GM12878 (cell line): Measurements from ENCODE around the gene GYG2. TPM values are rescaled to one million over a fixed set of nuclear protein-coding genes. Genes with fewer than 3 reads are reported as not detected.
"Not testable (repeated sequence)": the region's sequence is repeated elsewhere in the genome, so short reads cannot be mapped to it uniquely, and the experiment has no call there.

ENCODE experiments used
- ATAC-seq: fragments of 200-7000 bp; cut with Tn5 transposase; 3 replicates; pipeline ENCODE4 v1.9.1; 2020; ENCODE audit warnings: mild to moderate bottlenecking, moderate library complexity
- BruUV-seq: library from RNA; stranded (reverse); fragments of 400-500 nt; replicated peaks from 2 replicates; lab custom pipeline; 2021; lab: Mats Ljungman, UMichigan
- CTCF ChIA-PET: fragments of 300-600 bp; sonication (Branson Sonifier 250); formaldehyde crosslinking; extraction: SDS; loops from one replicate; lab custom pipeline; 2021; ENCODE audit warnings: inconsistent platforms; lab: Yijun Ruan, JAX
- POLR2A ChIA-PET: fragments of 350-600 bp; formaldehyde crosslinking; extraction: SDS; loops from one replicate; lab custom pipeline; 2021; ENCODE audit warnings: inconsistent platforms; lab: Charles Lee
- RAD21 ChIA-PET: fragments of 300-600 bp; sonication (Branson Sonifier 250); formaldehyde crosslinking; loops from one replicate; lab custom pipeline; 2023; ENCODE audit warnings: antibody characterized with exemption; ENCODE audit not compliant: unreplicated experiment; lab: Charles Lee
- SMC1A ChIA-PET: fragments of 300-600 bp; sonication (Branson Sonifier 250); formaldehyde crosslinking; loops from one replicate; lab custom pipeline; 2023; ENCODE audit not compliant: unreplicated experiment, uncharacterized antibody; lab: Charles Lee
- DNase-seq: peaks from one replicate; pipeline ENCODE4 v3.0.0-alpha.2; 2011; ENCODE audit warnings: low read depth, low spot score
- FAIRE-seq: peaks from 3 replicates; lab custom pipeline; 2011; peaks lifted over from hg19 to GRCh38; lab: Jason Lieb, UNC
- H2AFZ ChIP-seq: 2 replicates; pipeline ENCODE4 v1.6.0; 2011; ENCODE audit warnings: low read depth, low read length, control low read depth; ENCODE audit not compliant: control insufficient read depth
- H3K27ac ChIP-seq: 2 replicates; pipeline ENCODE4 v1.5.1; 2011; ENCODE audit warnings: control low read depth; ENCODE audit not compliant: control insufficient read depth, insufficient read depth
- H3K27me3 ChIP-seq, 2 experiments: replicated peaks in 1 of 2; 2 replicates each; pipeline versions ENCODE4 v1.6.0 to v1.6.1; 2011; ENCODE audit warnings: low read length in 1 of 2; ENCODE audit not compliant: control insufficient read depth in 2 of 2, insufficient read depth in 2 of 2
- H3K36me3 ChIP-seq, 2 experiments: 2 replicates each; pipeline ENCODE4 v1.5.1; 2011; ENCODE audit warnings: low read length in 1 of 2; ENCODE audit not compliant: control insufficient read depth in 2 of 2, insufficient read depth in 2 of 2
- H3K4me1 ChIP-seq: 2 replicates; pipeline ENCODE4 v1.6.1; 2011; ENCODE audit warnings: mild to moderate bottlenecking, low read length, moderate library complexity, mixed read lengths; ENCODE audit not compliant: control insufficient read depth, insufficient read depth
- H3K4me2 ChIP-seq: 2 replicates; pipeline ENCODE4 v1.6.0; 2011; ENCODE audit warnings: control low read depth; ENCODE audit not compliant: control insufficient read depth, insufficient read depth
- H3K4me3 ChIP-seq: fragments of 200-600 bp; sonication (generic); 2 replicates; pipeline ENCODE4 v1.5.1; 2016
- H3K79me2 ChIP-seq: 2 replicates; pipeline ENCODE4 v1.6.0; 2011; ENCODE audit warnings: low read length; ENCODE audit not compliant: control insufficient read depth, insufficient read depth
- H3K9ac ChIP-seq: 2 replicates; pipeline ENCODE4 v1.8.0; 2011; ENCODE audit warnings: low read length, control low read depth, mixed read lengths; ENCODE audit not compliant: control insufficient read depth, insufficient read depth
- H3K9me3 ChIP-seq: replicated peaks from 3 replicates; pipeline ENCODE4 v1.5.1; 2011; ENCODE audit warnings: mild to moderate bottlenecking, low read length; ENCODE audit not compliant: control insufficient read depth, insufficient read depth
- H4K20me1 ChIP-seq: 2 replicates; pipeline ENCODE4 v1.6.0; 2011; ENCODE audit not compliant: control insufficient read depth, insufficient read depth
- WGBS: methylation state at CpG from one replicate; pipeline ENCODE4 v1.1.6; 2016; ENCODE audit warnings: low lambda C conversion rate; ENCODE audit not compliant: insufficient replicate concordance, insufficient coverage; ENCODE audit errors: missing lambda C conversion rate; 5-methylcytosine and 5-hydroxymethylcytosine counted together
- in situ Hi-C: fragments of 300-500 bp; cut with MboI; formaldehyde crosslinking; loops from 9 replicates; pipeline ENCODE4 v1.14.3; 2018; ENCODE audit warnings: mixed read lengths
- intact Hi-C: fragments of 100-400 bp; cut with micrococcal nuclease; formaldehyde crosslinking; loops from one replicate; pipeline ENCODE4 v1.14.2; 2022; ENCODE audit not compliant: unreplicated experiment
- polyA plus RNA-seq, 11 experiments: library from polyadenylated mRNA; depleted of rRNA in 4 of 11; unstranded in 6 of 11; stranded (reverse) in 5 of 11; fragments of >200 nt; fragmentation: Nextera tagmentation in 4 of 11; fragmentation: Illumina TruSeq in 1 of 11; extraction: Ambion mirVana in 4 of 11; extraction: Trizol in 1 of 11; gene quantifications; 1 replicate in 1 of 11; 2 replicates in 10 of 11; pipeline versions ENCODE4 v1.2.1 to v1.2.3, GENCODE V29; 2011 to 2016; ENCODE audit warnings: inconsistent platforms in 2 of 11, missing spikeins in 2 of 11, low read depth in 1 of 11
- total RNA-seq, 4 experiments: library from RNA; depleted of rRNA in 3 of 4; stranded (reverse); fragments of >200 nt in 3 of 4; fragmentation: Illumina TruSeq in 1 of 4; extraction: Trizol in 1 of 4; gene quantifications; 2 replicates each; pipeline versions ENCODE4 v1.2.1 to v1.2.3, GENCODE V29; 2013 to 2021

The GYG2 gene
- total and polyA plus RNA-seq, 10 of the 15 experiments (the other 5 are each of a cell fraction or from before 2014, with no cell fraction given), result 0.05 TPM; not detected in 9

DNA sequence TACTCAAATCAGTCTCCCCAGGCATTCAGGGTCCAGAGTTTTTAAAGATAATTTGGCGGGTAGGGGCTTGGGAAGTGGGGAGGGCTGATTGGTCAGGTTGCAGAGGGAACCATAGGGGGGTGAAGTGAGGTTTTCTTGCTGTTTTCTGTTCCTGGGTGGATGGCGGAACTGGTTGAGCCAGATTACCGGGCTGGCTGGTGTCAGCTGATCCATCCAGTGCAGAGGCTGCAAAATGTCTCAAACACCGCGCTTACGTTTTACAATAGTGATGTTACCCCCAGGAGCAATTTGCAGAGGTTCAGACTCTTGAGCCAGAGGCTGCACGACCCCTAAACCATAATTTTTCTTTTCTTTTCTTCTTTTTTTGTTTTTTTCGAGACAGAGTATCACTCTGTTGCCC, 25.2 kb upstream of the GYG2 start:
- SMC1A ChIA-PET, H3K4me1 ChIP-seq, H3K79me2 ChIP-seq, H4K20me1 ChIP-seq, H2AFZ ChIP-seq, FAIRE-seq, POLR2A ChIA-PET, intact Hi-C loops, H3K4me3 ChIP-seq, H3K4me2 ChIP-seq, BruUV-seq, ATAC-seq, DNase-seq, H3K27ac ChIP-seq, H3K9ac ChIP-seq, H3K9me3 ChIP-seq, in situ Hi-C loops, H3K36me3 ChIP-seq, CTCF ChIA-PET, H3K27me3 ChIP-seq, RAD21 ChIA-PET: not testable (repeated sequence)
- WGBS, result 54% methylated on average over 7 of the region's 8 CpGs

DNA sequence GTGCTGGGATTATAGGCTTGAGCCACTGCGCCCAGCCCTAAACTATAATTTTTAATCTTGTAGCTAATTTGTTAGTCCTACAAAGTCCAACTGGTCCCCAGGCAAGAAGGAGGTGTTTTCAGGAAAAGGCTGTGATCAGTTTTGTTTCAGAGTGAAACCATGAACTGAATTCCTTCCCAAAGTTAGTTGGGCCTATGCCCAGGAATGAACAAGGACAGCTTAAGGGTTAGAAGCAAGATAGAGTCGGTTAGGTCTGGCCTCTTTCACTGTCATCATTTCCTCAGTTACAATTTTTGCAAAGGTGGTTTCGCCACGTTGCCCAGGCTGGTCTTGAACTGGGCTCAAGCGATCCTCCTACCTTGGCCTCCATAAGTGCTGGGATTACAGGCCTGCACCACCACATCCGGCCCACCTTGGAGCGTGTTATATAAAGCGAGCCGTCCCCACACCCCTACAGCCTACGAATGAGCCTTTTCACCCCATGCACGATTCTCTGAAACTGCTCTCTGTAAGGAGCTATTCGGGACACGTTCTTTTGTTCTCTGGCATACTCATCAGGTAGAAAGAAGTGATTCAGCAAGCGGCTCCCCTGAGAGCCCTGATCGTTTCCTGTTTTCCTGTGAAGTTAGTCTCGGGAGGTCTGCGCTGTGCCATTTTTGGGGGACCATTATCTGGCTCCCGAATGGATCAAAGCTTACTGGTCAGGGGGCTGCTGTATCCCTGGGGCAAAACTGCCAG, 24.5 kb upstream of the GYG2 start:
- H3K9me3 ChIP-seq, intact Hi-C loops, RAD21 ChIA-PET, FAIRE-seq, ATAC-seq, H3K4me1 ChIP-seq, in situ Hi-C loops, H3K4me2 ChIP-seq, H3K27ac ChIP-seq, DNase-seq, H2AFZ ChIP-seq, H3K9ac ChIP-seq, SMC1A ChIA-PET, H3K79me2 ChIP-seq, POLR2A ChIA-PET, H3K36me3 ChIP-seq, CTCF ChIA-PET, H4K20me1 ChIP-seq, H3K4me3 ChIP-seq, BruUV-seq, H3K27me3 ChIP-seq: not testable (repeated sequence)
- WGBS, result 62% methylated on average over 17 of the region's 18 CpGs

DNA sequence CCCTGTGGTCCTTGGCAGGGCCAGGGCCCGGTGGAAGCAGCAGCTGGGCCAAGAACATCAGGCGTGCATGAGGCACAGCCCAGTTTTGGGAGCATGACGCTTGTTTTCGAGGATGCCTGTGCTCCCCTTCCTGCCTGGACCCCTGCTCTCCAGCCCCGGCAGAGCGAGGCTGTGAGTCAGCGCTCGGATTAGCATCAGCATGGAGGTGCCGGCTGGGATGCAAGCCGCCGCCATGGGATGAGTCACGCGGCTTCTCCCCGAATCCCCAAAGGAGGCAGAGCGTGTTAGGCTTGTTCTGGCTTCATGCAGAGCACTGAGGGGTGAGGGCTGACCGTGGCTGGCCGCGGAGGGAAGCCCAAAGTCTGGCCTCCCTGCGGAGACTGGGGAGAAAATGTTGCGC, 23.9 kb upstream of the GYG2 start:
- WGBS, result 56% methylated on average over 20 of the region's 20 CpGs
- BruUV-seq, intact Hi-C loops, H3K4me1 ChIP-seq, ATAC-seq, DNase-seq, CTCF ChIA-PET, H3K36me3 ChIP-seq, H4K20me1 ChIP-seq, H3K4me2 ChIP-seq, POLR2A ChIA-PET, FAIRE-seq, H3K9me3 ChIP-seq, SMC1A ChIA-PET, H3K4me3 ChIP-seq, in situ Hi-C loops, H3K27me3 ChIP-seq, RAD21 ChIA-PET, H3K9ac ChIP-seq, H3K27ac ChIP-seq, H2AFZ ChIP-seq, H3K79me2 ChIP-seq: not testable (repeated sequence)
